CD4-positive, alpha-beta T cell (primary cell): ENCODE data around the gene DDX1. TPM values are rescaled to one million over a fixed set of nuclear protein-coding genes. Genes with fewer than 3 reads are reported as not detected.

Source experiments
- ATAC-seq: fragments of 200-7000 bp; cut with Tn5 transposase; one replicate; pipeline ENCODE4 v1.10.0; 2022; ENCODE audit warnings: mild to moderate bottlenecking; ENCODE audit not compliant: poor library complexity
- CTCF ChIA-PET: fragments of 350-600 bp; sonication (Branson Sonifier 250); formaldehyde crosslinking; loops from one replicate; lab custom pipeline; 2021; ENCODE audit warnings: antibody characterized with exemption, inconsistent platforms; lab: Charles Lee
- POLR2A ChIA-PET: fragments of 350-600 bp; sonication (Branson Sonifier 250); formaldehyde crosslinking; loops from one replicate; lab custom pipeline; 2021; ENCODE audit warnings: antibody characterized with exemption, inconsistent platforms; lab: Charles Lee
- DNase-seq, 14 experiments: peaks; one replicate each; pipeline ENCODE4 v3.0.0-alpha.2; 2013 to 2020; ENCODE audit warnings: mixed read lengths in 2 of 14
- H3K27ac ChIP-seq, 2 donors: one replicate each; pipeline versions ENCODE4 v1.5.1 to v1.7.0; 2013; ENCODE audit warnings: low read length in 2 of 2, low read depth in 1 of 2, mild to moderate bottlenecking in 1 of 2
- H3K27me3 ChIP-seq, 2 experiments: 1 replicate in 1 of 2; 2 replicates in 1 of 2; pipeline versions ENCODE4 v1.6.1 to v1.7.0; 2013; ENCODE audit warnings: low read length in 2 of 2, control low read depth in 1 of 2, mild to moderate bottlenecking in 1 of 2, moderate library complexity in 1 of 2; ENCODE audit not compliant: insufficient read depth in 2 of 2, control insufficient read depth in 1 of 2
- H3K36me3 ChIP-seq: one replicate; pipeline ENCODE4 v1.6.1; 2013; ENCODE audit warnings: low read length, control low read depth; ENCODE audit not compliant: insufficient read depth
- H3K4me1 ChIP-seq: one replicate; pipeline ENCODE4 v1.6.1; 2013; ENCODE audit warnings: low read length, control low read depth; ENCODE audit not compliant: insufficient read depth
- H3K4me3 ChIP-seq: one replicate; pipeline ENCODE4 v1.5.1; 2013; ENCODE audit warnings: mild to moderate bottlenecking, low read length, moderate library complexity
- H3K9me3 ChIP-seq, 2 experiments: 1 replicate in 1 of 2; 2 replicates in 1 of 2; pipeline versions ENCODE4 v1.6.1 to v1.7.0; 2013; ENCODE audit warnings: low read length in 2 of 2, mild to moderate bottlenecking in 2 of 2, control low read depth in 1 of 2, moderate library complexity in 1 of 2; ENCODE audit not compliant: control insufficient read depth in 1 of 2, insufficient read depth in 1 of 2
- H3K27ac Mint-ChIP-seq: one replicate; pipeline ENCODE4 v1.8.0; 2020; ENCODE audit warnings: mixed read lengths
- H3K27me3 Mint-ChIP-seq: one replicate; pipeline ENCODE4 v1.8.0; 2021; ENCODE audit warnings: mixed read lengths
- H3K36me3 Mint-ChIP-seq: one replicate; pipeline ENCODE4 v1.8.0; 2021; ENCODE audit warnings: low read depth, mixed read lengths
- H3K4me1 Mint-ChIP-seq: one replicate; pipeline ENCODE4 v1.8.0; 2021; ENCODE audit warnings: low read depth, mixed read lengths
- H3K4me3 Mint-ChIP-seq: one replicate; pipeline ENCODE4 v1.8.0; 2020; ENCODE audit warnings: mild to moderate bottlenecking, mixed read lengths
- H3K9me3 Mint-ChIP-seq: one replicate; pipeline ENCODE4 v1.8.0; 2020; ENCODE audit warnings: mixed read lengths
- CTCF ChIP-seq: fragments of 200-600 bp; IDR thresholded peaks from one replicate; pipeline ENCODE4 v1.8.0; 2022; ENCODE audit warnings: antibody characterized with exemption, mild to moderate bottlenecking
- intact Hi-C, 2 experiments: fragments of 100-400 bp; cut with DNase I in 1 of 2; cut with micrococcal nuclease in 1 of 2; formaldehyde crosslinking; loops; one replicate each; pipeline versions ENCODE4 v1.15.1 to v1.9.0; 2023 to 2025; cut with DNase I, micrococcal nuclease
- total RNA-seq, 174 experiments: library from RNA in 2 of 174; stranded (reverse) in 2 of 174; gene quantifications; one replicate each; pipeline ENCODE4 v1.2.3 and lab custom pipeline; 2021 to 2026

DDX1 gene
- total RNA-seq, 2 experiments from 2014 or later, result 48.8 to 50.1 TPM

- CTCF ChIA-PET, result no interaction called here
- ATAC-seq (no peak), DNase-seq (no peak)
- intact Hi-C loops, result no loop called here
- no peak overlapping the region for H3K4me3 Mint-ChIP-seq
- POLR2A ChIA-PET, result no interaction called here
- Histone ChIP-seq H3K36me3 (peaks cover 96% of the 10 kb centered on the region), H3K9me3 (no peaks in the 10 kb centered on the region), H3K4me1 (no peaks in the 10 kb centered on the region), H3K27me3 (no peaks in the 10 kb centered on the region), H3K4me3 (no peak overlapping the region), H3K27ac (no peak overlapping the region)
- no peaks in the 10 kb centered on the region for H3K4me1 Mint-ChIP-seq
- H3K27ac Mint-ChIP-seq, result no peak overlapping the region
- H3K27me3 Mint-ChIP-seq, result no peaks in the 10 kb centered on the region
- TF ChIP-seq CTCF, result no peak
- peaks cover 97% of the 10 kb centered on the region for H3K36me3 Mint-ChIP-seq
- no peaks in the 10 kb centered on the region for H3K9me3 Mint-ChIP-seq
Observed at GRCh38 chr2:15603044-15603765, 11.5 kb downstream of the DDX1 start.

GRCh38 chr2:15603948-15604347 is 12.3 kb downstream of the DDX1 start:
- Mint-ChIP-seq H3K4me3 (no peak overlapping the region), H3K27ac (no peak overlapping the region), H3K4me1 (no peaks in the 10 kb centered on the region), H3K9me3 (no peaks in the 10 kb centered on the region), H3K36me3 (peaks cover 97% of the 10 kb centered on the region), H3K27me3 (no peaks in the 10 kb centered on the region)
- no peak overlapping the region for H3K4me3 ChIP-seq
- intact Hi-C loops, result no loop called here
- no peaks in the 10 kb centered on the region for H3K4me1 ChIP-seq
- peaks cover 95% of the 10 kb centered on the region for H3K36me3 ChIP-seq
- no peaks in the 10 kb centered on the region for H3K27me3 ChIP-seq
- no peak overlapping the region for H3K27ac ChIP-seq
- H3K9me3 ChIP-seq, result no peaks in the 10 kb centered on the region
- ATAC-seq, result no peak
- no peak for DNase-seq
- TF ChIP-seq CTCF, result no peak
- ChIA-PET POLR2A (no interaction called here), CTCF (no interaction called here)

GRCh38 chr2:15605721-15606120 is 14.1 kb downstream of the DDX1 start:
- H3K27ac ChIP-seq, result no peak overlapping the region
- ATAC-seq, result no peak
- no peaks in the 10 kb centered on the region for H3K27me3 ChIP-seq
- no peaks in the 10 kb centered on the region for H3K4me1 Mint-ChIP-seq
- H3K4me3 Mint-ChIP-seq, result no peak overlapping the region
- H3K9me3 ChIP-seq, result no peaks in the 10 kb centered on the region
- no peak for TF ChIP-seq CTCF
- CTCF ChIA-PET, result no interaction called here
- H3K9me3 Mint-ChIP-seq, result no peaks in the 10 kb centered on the region
- peaks cover 97% of the 10 kb centered on the region for H3K36me3 ChIP-seq
- H3K27ac Mint-ChIP-seq, result no peak overlapping the region
- no peak overlapping the region for H3K4me3 ChIP-seq
- H3K4me1 ChIP-seq, result no peaks in the 10 kb centered on the region
- POLR2A ChIA-PET, result no interaction called here
- no peak for DNase-seq
- intact Hi-C loops, result no loop called here
- peaks cover 100% of the 10 kb centered on the region for H3K36me3 Mint-ChIP-seq
- H3K27me3 Mint-ChIP-seq, result no peaks in the 10 kb centered on the region
